MM.1S (cell line): Measurements from ENCODE around the gene ZNF583.

ENCODE experiments used
- EZH2 ChIP-seq: fragments of 300-600 bp; sonication (generic); optimal IDR thresholded peaks from 2 replicates; pipeline ENCODE3; 2017; ENCODE audit warnings: low read depth, mild to moderate bottlenecking, antibody characterized with exemption, low read length, mixed read lengths
- TF ChIP-seq, protein P1 (sequence below): fragments of 300-600 bp; sonication (generic); IDR thresholded peaks from 2 replicates; pipeline ENCODE4 v1.5.1; 2016; ENCODE audit warnings: antibody characterized with exemption, low read length, mixed read lengths

DNA sequence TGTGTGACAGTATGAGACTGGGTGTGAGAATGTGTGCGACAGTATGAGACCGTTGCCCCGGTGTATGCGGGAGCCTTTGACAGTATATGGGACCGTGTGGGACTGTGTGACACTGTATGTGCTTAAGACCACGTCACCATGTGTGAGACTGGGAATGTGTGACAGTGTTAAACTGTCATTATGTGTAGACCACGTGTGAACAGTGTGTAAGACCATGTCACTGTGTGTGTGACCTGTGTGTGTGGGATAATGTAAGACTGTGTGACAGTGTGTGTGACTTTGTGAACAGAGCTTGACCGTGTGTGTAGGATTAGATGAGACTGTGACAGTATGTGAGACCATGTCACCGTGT, 549 bp downstream of the ZNF583 start:
- no peak for TF ChIP-seq EZH2
- TF ChIP-seq, protein P1, sequence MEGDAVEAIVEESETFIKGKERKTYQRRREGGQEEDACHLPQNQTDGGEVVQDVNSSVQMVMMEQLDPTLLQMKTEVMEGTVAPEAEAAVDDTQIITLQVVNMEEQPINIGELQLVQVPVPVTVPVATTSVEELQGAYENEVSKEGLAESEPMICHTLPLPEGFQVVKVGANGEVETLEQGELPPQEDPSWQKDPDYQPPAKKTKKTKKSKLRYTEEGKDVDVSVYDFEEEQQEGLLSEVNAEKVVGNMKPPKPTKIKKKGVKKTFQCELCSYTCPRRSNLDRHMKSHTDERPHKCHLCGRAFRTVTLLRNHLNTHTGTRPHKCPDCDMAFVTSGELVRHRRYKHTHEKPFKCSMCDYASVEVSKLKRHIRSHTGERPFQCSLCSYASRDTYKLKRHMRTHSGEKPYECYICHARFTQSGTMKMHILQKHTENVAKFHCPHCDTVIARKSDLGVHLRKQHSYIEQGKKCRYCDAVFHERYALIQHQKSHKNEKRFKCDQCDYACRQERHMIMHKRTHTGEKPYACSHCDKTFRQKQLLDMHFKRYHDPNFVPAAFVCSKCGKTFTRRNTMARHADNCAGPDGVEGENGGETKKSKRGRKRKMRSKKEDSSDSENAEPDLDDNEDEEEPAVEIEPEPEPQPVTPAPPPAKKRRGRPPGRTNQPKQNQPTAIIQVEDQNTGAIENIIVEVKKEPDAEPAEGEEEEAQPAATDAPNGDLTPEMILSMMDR = no peak
